NCI-H510A (cell line): ENCODE data around the gene COL4A6.
A peak's percentile ranks its signal among the peaks of the same experiment; 100 is the strongest.

ENCODE experiments used
- DNase-seq: peaks from one replicate; lab custom pipeline; 2025; lab: John Stamatoyannopoulos, UW

COL4A6 gene

GRCh38 chrX:108270739-108271396, 167.4 kb downstream of the COL4A6 start:
- peak; percentile 0 for DNase-seq

GRCh38 chrX:108270280-108270679, 167.9 kb downstream of the COL4A6 start:
- peak; percentile 62 for DNase-seq

- no peak for DNase-seq
Measured at GRCh38 chrX:108268434-108269080, 169.7 kb downstream of the COL4A6 start.

- DNase-seq, result no peak
Measured at GRCh38 chrX:108267557-108267956, 170.7 kb downstream of the COL4A6 start.

- DNase-seq, result no peak
Measured at GRCh38 chrX:108264376-108264775, 173.8 kb downstream of the COL4A6 start.

- DNase-seq, result no peak
Measured at GRCh38 chrX:108261549-108262203, 176.5 kb downstream of the COL4A6 start.

GRCh38 chrX:108257556-108257955, 180.7 kb downstream of the COL4A6 start:
- DNase-seq, result no peak

- no peak for DNase-seq
Measured at GRCh38 chrX:108254636-108255035, 183.6 kb downstream of the COL4A6 start.

- DNase-seq, result no peak
Measured at GRCh38 chrX:108250654-108251579, 187.3 kb downstream of the COL4A6 start.

GRCh38 chrX:108246304-108246954, 191.8 kb downstream of the COL4A6 start:
- no peak for DNase-seq

GRCh38 chrX:108245462-108245861, 192.8 kb downstream of the COL4A6 start:
- DNase-seq, result no peak

GRCh38 chrX:108235986-108236385, 202.2 kb downstream of the COL4A6 start:
- no peak for DNase-seq

GRCh38 chrX:108230574-108230973, 207.6 kb downstream of the COL4A6 start:
- DNase-seq, result no peak

- DNase-seq, result no peak
Measured at GRCh38 chrX:108224727-108225621, 213.2 kb downstream of the COL4A6 start.

- no peak for DNase-seq
Measured at GRCh38 chrX:108224218-108224617, 214.0 kb downstream of the COL4A6 start.

GRCh38 chrX:108223585-108223984, 214.6 kb downstream of the COL4A6 start:
- DNase-seq, result no peak

- no peak for DNase-seq
Measured at GRCh38 chrX:108221301-108221864, 216.8 kb downstream of the COL4A6 start.

GRCh38 chrX:108219949-108220601, 218.1 kb downstream of the COL4A6 start:
- DNase-seq, result no peak

- no peak for DNase-seq
Measured at GRCh38 chrX:108217876-108218275, 220.3 kb downstream of the COL4A6 start.
